OCI-M1 (cell line): ENCODE data around the gene LIPE.

ENCODE experiments used
- DNase-seq: peaks from one replicate; lab custom pipeline; 2025; lab: John Stamatoyannopoulos, UW

LIPE gene

GRCh38 chr19:42412661-42413076 lies 14.5 kb downstream of the LIPE start:
- DNase-seq, result no peak

GRCh38 chr19:42412227-42412626 lies 15.0 kb downstream of the LIPE start:
- no peak for DNase-seq

- no peak for DNase-seq
Measured at GRCh38 chr19:42411581-42412178, 15.5 kb downstream of the LIPE start.

DNA sequence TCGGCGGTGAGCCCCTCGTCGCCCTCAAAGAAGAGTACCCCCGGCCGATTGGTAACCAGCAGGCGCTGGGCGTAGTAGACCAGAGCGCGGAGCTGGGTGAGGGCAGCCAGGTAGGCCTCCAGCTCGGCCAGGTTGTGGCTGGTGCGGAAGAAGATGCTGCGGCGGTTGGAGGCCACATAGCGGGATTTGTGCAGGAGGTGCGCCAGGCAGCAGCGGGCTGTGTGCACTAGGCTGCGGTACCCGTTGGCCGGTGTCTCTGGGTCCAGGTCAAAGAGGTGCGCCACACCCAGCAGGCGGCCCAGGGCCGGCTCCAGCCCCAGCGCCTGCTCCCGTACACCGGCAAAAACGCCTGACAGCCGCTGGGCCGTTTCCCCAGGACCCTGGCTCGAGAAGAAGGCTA lies 16.8 kb downstream of the LIPE start:
- no peak for DNase-seq

- DNase-seq, result no peak
Measured at GRCh38 chr19:42409477-42409876, 17.7 kb downstream of the LIPE start.

DNA sequence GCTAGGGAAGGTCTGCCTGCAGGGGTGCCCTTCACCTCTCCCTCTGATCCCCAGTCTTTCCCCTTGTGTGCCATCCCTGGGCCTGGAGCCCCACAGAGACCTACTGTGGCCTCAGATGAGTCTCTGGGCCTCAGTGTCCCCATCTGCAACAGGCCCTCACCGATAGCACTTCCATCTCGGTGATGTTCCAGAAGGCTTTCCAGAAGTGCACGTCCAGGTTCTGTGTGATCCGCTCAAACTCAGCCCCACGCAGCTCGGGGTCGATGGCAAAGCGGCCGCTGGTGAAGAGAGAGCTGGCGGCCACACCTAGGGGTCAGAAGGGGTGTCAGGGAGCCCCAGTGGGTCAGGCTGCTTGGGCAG lies 19.4 kb downstream of the LIPE start:
- no peak for DNase-seq

DNA sequence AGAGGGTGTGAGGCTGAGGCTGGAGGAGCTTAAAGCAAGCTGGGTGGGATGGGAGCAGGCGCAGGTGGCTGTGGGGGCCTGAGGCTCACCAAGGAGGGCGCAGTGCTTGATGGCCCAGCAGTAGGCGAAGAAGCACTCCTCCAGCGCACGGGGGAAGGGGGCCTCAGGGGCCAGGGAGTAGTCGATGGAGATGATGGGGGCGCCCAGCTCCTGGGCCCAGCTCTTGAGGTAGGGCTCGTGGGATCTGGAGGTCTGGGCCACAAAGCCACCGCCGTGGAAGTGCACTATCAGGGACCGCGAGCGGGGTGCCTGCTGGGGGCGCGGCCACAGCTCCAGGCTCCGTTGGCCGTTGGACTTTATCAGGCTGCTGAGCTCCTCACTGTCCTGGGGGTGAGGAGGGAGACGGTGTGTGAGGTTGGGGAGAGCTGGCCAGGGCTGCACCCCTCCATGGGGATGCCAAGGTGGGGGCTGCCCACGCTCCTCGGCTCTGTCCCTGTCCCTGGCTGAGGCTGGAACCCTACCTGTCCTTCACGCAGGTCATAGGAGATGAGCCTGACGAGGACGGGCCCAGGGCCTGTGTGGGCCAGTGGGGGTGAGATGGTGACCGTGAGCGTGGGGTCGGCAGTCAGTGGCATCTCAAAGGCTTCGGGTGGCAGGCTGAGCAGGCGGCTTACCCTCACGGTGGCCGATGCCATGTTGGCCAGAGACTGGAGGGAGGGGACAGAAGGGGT lies 19.9 kb downstream of the LIPE start:
- no peak for DNase-seq

DNA sequence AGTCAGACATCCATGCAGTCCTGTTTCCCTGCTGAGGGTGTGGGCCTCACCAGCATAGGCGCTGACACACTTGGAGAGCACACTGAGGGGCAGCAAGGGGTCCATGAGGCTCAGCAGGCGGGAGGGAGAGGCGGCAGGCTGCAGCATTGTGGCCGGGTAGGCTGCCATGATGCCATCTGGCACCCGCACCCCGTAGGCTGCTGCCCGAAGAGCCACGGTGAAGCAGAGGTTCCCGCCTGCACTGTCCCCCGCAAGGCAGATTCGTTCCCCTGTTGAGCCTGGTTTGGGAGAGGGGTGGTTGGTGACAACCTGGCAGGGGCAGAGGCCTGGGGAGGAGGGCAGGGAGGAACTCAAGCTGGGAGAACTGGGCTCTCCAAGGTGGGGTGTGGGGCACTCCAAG lies 21.1 kb downstream of the LIPE start:
- DNase-seq, result no peak

DNA sequence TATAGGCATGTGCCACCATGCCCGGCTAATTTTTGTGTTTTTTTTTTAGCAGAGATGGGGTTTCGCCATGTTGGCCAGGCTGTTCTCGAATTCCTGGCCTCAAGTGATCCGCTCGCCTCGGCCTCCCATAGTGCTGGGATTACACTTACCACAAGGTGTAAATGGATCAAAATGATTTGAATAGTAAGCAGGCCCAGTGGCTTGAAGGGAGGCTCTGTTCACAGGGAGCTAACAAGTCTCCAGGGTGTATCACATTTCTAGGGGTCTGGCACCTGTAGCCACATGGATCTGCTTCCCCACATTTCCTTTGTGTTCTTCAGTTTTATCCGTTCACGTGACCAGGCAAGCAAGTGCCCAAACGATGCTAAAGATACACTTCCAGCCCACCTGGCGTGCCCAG lies 23.6 kb downstream of the LIPE start:
- no peak for DNase-seq

DNA sequence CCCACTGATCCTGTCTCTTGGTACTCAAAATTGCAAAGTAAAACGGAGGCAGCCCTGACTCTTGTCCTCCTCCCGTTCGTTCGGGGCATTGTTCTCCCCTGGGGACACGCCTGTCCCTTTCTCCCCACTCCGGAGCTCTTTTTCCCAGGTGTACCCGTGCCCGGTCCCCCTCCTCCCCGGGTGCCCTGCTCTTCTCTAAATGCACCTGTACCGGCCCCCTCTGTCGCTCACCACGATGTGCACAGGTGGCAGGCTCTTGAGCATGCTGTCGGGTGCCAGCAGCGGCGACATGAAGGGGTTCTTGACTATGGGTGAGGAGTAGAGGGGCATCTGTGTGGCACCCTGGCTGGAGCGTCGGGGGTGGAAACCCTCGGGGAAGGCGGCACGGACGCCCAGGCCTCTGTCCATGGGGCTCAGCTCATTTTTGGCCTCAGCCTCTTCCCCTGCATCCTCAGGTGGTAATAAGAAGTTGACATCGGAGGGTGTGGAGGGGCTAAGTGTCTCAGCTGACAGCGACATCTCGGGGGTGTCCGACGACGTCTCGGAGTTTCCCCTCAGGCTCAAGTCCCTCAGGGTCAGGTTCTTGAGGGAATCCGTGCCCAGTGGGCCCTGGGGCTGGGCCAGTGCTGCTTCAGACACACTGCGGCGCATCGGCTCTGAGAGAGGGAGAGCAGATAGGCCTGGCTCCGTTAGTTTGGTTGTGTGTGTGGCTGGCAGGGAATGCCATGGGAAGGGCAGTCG lies 24.6 kb downstream of the LIPE start:
- DNase-seq, result no peak

DNA sequence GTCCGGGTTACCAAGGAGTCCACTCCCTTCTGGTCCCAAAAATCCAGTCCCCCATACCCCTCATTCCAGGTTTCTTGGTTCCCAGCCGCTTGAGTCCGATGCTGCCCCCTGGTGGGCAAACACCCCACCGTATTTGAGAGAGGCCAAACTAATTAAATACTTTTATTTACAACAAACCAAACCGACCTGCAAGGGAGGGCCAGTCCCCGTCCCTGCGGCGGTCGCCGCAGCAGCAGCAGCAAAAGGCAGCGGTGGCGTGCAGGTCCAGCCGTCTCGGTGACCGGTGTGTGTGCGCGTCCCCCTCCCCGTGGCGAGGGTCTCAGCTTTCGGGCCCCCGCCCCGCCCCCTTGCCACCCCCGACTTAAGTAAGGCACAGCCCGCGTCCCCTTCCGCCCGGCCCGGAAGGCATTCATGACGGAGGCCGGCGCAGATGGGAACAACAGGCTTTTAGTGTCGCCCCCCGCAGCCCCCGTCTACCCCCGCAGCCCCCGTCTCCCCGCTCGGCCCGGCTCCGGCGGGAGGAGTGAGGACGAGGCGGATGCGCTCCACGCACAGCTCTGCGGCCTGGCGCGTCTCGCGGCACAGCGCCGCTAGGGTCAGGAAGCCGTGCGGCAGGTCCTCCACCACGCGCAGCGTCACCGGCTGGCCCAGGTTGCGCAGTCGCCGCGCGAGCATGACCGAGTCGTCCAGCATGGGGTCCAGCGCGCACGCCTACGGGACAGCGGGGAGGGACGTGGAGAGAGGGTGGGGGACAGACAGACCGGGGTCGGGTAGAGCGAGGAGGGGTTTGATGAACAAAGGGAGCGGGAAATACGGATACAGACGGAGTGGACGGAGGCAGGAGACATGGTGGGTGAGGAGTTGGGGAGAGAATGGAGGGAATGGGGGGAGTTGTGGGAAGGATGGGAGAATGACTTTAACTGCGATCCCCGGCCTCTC lies 25.6 kb downstream of the LIPE start:
- peak; percentile 92 for DNase-seq

DNA sequence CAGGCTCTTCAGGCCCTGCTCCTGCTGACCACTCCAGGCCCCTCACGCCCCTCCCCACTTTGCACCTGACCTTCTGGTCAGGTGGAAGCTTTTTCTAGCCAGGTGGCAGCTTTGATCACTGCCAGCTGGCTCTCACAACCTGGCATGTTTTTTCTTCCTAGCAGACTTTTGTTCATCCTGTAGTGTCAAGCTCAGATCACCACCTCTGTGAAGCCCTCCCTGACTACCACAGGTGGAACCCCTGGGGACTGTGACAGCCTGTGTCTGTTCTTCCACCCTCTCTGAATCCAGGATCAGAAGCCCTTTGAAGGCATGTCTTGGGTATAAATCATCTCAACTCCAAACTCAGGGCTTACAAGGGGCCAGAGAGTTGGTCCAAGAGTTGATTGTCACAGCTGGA lies 26.8 kb downstream of the LIPE start:
- no peak for DNase-seq

DNA sequence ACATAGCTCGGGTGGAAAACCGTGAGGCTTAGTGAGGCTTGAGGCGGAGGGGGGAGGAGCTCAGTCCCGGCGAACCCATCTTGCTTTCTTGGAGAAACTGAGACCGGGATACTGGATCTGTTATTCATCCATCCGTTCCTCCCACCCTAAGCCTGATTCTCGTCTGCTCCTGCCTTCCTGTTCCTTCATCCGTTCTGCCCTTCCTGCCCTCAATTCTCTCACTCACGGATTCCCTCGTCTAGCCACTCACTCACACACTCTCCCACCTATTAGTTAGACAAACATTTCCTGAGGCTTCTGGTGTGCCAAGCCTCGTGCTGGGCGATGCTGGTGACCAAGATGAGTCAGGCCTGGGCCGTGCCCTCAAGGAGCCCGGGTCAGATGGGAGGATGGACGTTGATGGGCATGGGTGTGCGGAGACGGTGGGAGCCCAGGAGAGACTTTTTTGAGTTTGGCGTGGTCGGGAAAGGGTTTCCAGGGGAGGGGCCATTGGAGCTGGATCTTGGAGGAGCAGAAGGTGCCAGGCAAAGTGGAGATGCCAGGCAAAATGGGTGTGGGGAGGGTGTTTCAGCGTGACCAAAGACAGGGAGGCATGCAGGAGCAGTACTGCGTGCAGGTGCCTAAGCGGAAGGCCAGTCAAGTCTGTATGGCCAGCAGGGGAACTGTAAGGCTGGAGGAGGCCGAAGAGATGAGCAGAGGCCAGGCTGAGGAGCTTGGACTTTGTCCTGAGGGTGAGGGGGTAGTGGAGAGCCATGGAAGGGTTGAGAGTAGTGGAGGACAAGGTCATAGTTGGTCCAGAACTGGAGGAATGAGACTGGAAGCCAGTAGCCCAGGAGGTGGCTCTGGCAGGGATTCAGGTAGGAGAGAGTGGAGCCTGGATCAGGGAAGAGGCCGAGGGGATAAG lies 29.7 kb downstream of the LIPE start:
- no peak for DNase-seq

GRCh38 chr19:42396381-42397262 lies 30.6 kb downstream of the LIPE start:
- peak; percentile 100 for DNase-seq

GRCh38 chr19:42394751-42395150 lies 32.4 kb downstream of the LIPE start:
- no peak for DNase-seq

DNA sequence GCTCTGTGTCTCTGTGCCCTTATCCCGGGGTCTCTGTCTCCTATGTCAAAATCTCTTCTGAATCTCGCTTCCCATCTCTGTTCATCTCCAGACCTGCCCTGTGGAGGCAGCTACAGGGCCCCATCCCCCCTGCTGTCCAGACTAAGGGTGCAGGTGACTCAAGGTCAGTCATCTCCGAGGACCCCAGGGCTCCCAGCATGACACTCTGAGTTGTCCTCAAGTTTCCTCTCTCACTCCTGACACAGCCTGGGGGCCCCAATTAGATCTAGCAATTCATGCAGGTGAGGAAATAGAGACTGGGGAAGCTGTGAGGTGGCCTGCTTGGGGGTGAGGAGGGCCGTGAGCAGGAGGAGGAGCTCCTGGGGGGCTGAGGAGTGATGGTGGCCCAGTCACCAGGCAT lies 35.0 kb downstream of the LIPE start:
- no peak for DNase-seq

DNA sequence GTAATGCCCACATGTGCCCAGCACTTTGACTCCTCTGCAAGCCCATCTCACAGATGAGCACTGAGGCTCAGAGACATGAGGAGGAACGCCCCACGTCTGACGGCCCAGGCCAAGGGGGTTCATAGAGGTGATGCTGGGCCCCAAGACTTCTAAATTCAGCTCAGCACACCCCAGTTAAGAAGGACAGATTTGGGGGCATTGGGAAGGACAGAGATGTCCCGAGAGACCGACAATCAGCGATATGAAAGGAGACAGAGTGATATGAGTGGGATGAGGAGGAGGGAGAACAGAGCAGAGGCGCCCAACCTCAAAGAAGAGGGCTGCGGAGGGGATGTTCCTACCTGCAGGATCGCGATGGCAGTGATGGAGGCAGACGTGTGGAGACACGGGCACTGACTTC lies 37.3 kb downstream of the LIPE start, which contains the start of gene CNFN:
Gene CNFN (minus strand): TSS at position 399 of the 400 bp plus-strand sequence. CDS start 1,260 bp downstream, outside the sequence.
- no peak for DNase-seq

DNA sequence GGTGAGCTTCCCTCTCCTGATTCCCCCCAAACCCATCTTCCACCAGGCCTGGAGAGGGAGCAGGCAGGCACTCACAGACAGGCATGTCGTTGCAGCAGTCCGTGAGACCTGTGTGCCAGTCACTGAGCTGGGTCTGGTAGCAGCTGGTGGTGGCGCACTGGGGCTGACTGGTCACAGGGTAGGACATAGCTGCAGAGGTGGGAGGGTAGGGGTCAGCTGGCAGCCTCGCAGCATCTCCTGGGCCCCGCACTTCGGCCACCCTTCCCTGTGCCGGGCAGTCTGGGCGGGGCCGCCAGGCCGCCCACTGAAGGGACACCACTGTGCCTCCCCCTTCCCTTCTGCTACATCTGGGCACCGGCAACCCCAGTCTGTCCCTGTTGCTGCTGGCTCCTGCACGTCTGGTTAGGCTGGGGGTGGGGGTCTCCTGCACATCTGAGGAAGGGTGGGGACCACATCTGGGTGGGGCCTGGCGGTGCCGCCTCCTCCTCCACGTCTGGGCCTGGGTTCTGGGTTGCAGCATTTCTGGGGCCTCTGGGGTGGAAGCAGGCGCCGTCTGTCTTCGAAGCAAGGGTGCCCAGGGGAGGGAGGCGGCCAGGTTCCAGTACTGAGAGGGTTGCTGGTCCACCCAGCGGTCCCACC lies 38.2 kb downstream of the LIPE start:
- DNase-seq, result no peak

DNA sequence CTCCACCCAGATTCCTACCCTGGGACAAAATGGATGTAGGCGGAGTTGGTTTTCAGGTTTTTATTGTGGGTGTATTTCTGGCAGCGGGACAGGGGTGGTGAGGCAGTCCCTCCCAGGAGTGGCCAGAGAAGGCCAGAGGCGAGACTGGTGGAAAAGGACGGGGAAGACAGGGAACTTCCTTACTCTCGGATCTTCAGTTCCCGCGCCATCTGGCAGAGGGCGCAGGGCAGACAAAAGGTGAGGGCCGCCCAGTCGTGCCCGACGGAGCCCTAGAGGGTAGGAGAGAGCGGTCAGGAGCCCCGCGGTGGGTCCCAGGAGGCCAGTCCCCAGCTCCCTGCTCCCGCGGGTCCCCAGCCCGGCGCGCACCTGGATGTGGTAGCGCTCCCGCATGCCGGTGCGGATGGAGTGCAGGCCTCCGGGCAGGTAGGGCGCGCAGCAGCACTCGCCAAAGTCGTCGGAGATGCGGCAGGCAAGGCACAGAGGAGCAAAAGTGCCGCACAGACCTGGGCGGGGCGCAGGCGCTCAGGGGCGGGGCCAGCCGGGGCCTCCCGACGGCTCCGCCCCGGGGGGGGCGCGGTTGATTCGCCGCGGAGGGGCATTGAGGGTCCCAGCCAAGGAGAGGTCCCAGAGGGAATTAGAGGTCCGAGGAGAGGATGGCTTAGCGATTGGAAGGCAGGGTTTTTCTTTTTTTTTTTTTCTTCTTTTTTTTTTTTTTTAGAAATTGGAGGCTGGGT lies 40.0 kb downstream of the LIPE start:
- DNase-seq, result peak; percentile 88
